GM21390 (cell line): Measurements from ENCODE around the gene KCNK4.

Experiments
- ATAC-seq: cut with Tn5 transposase; IDR thresholded peaks from one replicate; pipeline ENCODE4 v1.9.1; 2021; ENCODE audit not compliant: unreplicated experiment

The KCNK4 gene

DNA sequence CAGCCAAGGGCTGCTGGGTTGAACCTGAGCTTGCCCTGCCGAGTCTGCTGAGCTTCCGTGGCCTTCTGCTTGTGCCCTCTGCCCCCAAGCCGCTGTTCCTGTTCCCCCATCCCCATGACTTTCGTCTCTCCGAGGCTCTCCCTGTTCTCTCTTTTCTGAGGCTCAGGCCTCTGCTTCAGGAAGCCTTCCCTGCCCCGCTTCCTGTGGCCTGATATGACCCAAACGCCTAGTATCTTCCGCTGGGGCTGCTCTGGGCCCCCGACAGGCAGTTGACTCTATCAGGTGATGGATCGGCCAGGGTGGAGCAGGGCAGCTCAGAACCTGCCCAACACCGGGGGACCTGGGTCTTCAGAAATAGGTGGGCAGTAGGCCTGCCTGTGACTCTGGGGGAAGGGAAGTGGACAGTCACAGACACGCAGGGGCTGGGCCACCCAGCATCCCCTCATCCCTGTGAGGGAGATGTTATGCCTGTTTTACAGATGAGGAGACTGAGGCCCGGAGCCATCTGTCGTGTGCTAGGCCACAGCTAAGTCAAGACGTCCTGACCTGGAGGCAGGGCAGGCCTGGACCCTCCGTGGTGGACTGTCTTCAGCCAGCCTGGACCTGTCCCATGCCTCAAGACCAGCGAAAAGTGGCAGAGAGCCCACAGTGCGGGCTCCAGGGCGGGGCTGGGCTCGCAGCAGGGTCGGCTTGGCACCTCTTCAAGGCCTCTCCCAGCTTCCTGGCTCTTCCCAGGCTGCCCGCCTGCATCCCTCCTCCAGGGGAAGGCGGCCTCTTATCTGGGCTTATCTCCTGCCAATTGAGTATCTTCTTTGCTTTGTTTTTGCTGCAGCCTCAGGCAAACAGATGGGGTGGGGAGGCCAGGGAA is 22.8 kb upstream of the KCNK4 start:
- no peak for ATAC-seq

DNA sequence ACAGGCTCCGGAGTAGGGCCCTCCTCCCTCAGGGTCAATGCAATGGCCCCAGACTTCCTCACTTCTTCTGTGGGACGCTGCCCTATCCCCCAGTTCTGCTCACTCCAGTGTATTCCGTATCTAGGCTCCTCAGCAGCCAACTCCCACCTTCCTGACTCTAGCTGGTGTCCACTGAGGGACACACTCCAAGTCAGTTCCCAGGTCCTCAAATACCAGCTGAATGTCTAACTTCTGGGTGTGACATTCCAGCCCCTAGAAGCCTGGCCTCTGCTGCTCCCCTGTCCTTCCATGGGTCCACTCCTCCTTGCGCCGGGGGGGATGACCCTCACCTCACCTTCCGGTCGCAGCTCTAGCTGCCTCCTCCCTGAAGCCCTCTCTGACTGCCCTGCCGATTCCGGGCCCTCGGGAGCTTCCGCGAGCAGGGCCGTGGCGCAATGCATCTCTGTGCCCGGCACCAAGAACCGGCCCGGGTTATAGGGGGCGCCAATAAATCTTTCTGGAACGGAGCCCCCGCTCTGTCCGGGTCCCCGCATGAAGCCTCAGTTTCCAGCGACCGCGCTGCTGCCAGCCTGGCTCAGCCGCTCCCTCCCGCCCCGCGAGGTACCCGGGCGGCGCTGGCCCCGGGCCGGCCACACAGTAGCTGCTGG is 22.1 kb upstream of the KCNK4 start:
- ATAC-seq, result peak; percentile 11

DNA sequence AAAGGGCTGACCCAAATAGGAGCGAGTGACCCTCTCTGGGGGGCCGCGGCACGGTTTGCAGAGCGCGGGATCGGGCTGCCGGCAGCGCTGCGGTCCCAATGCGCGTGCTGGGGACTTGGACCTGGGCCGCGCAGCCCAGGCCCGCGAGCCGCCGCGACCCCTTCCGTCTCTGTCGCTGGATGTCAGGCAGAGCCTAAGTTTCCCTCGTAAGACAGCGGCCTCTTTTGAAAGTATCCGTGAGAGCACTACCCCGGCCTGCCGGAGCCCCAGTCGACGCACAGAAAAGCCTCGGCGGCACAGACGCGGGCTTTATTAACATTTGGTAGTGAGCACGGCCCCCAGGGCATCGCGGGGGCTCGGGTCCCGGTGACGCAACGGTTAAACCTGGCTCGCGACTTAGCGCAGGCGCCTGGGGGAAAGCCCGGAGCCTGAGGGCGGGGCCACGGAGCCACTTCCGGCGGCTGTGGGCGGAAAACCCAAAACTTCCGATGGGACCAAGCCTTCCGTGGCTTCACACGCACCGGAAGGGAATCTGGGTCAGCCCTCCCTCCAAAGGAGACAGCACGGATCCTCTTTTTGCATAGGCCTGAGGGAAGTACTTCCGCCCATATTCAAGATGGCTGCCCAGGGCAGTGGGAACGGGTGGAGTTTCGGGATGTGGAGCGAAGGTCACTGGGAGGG is 21.4 kb upstream of the KCNK4 start:
- peak; percentile 63 for ATAC-seq

GRCh38 chr11:64275031-64275800 is 15.9 kb upstream of the KCNK4 start:
- no peak for ATAC-seq

DNA sequence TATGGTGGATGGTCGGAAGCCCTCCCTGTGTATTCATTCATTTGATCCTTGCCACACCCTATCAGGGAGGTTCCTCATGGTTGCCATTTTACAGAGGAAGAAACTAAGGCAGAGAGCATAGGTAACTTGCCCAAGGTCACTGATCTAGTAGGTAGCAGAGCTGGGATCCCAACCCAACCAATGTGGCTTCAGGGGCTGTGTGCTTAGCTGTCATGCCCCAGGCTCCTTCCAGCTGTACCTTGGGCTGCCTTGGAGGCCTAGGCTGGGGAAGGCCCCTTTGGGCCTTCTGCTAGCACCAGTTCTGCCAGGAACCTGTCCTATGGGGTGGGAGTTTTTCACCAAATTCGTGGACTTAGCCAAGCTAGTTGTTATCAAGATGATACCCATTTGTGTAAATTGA is 15.3 kb upstream of the KCNK4 start:
- no peak for ATAC-seq

DNA sequence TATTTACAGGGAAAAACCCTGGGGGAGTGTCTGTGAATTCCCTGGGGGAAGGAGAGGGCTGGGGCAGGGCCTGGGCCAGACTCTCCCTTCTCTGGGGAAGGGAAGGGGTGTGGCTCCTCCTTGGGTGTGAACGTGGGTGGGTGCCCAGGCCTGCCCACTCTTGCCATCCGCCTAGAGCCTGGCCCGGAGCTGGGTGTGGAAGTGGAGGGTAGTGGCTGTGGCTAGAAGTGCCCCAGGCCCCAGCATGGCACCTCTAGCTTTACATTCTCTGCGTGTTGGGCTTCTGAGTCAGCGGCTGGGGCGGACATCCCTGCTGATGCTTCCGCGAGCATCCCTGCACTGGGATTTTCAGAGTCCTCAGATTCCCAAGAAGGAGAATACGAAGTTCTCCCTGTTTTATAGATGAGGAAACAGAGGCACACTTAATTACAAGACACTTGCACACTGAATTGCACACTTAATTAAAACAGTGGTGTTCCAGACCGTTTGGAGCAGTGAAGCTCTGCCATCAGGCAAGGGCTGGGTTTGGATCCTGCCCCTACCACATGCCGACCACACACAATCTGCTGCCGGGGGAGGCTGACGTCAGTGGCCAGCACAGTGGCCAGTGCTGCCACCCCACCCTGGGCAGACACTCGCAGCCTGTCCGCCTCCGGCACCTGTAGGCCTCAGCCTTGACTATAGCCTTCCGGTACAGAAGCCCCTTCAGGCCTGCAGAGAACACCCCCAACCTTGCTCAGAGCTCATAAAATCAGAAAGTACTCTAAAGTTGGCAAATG is 14.3 kb upstream of the KCNK4 start:
- no peak for ATAC-seq

GRCh38 chr11:64278576-64279190 is 12.4 kb upstream of the KCNK4 start:
- ATAC-seq, result no peak

DNA sequence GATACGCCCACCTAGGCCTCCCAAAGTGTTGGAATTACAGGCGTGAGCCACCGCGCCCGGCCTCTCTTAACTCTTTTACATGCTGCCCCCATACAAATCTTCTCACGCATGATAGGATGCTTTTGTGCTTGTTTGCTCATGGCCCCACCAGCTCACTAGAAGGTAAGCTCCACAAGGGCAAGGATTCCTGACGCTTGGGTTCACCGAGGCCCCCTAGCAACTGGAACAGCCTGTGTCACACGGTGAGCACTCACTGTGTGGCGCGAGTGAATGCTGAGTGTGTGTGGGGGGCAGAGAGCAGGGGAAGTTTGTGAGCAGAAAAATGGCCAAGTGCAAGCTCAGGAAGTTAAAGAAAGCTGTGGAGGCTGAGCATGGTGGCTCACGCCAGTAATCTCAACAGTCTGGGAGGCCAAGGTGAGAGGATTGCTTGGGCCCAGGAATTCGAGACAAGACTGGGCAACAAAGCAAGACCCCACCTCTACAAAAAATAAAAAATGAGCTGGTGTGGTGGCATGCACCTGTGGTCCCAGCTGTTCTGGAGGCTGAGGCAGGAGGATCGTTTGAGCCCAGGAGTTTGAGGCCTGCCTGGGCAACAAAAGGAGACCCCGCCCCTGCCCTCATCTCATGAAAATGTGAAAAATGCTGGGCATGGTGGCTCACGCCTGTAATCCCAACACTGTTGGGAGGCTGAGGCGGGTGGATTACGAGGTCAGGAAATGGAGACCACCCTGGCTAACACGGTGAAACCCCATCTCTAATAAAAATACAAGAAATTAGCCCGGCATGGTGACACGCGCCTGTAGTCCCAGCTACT is 8.9 kb upstream of the KCNK4 start:
- no peak for ATAC-seq

DNA sequence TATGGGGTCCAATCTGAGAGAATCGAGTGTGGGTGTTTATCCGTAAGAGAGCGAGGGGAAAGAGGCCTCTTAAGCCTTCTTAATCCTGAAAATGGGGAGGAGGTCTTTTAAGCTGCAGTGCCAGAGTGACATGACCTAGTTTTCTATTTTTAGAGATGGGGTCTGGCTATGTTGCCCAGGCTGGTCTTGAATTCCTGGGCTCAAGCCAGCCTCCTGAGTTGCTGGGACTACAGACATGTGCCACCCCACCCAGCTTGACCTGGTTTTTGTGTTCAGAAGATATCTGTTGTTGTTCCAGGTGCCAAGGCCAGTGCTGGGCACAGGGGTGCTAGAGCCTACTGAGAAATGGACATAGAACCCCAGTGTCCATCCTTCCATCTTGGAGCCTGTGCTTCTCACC is 8.0 kb upstream of the KCNK4 start:
- no peak for ATAC-seq

DNA sequence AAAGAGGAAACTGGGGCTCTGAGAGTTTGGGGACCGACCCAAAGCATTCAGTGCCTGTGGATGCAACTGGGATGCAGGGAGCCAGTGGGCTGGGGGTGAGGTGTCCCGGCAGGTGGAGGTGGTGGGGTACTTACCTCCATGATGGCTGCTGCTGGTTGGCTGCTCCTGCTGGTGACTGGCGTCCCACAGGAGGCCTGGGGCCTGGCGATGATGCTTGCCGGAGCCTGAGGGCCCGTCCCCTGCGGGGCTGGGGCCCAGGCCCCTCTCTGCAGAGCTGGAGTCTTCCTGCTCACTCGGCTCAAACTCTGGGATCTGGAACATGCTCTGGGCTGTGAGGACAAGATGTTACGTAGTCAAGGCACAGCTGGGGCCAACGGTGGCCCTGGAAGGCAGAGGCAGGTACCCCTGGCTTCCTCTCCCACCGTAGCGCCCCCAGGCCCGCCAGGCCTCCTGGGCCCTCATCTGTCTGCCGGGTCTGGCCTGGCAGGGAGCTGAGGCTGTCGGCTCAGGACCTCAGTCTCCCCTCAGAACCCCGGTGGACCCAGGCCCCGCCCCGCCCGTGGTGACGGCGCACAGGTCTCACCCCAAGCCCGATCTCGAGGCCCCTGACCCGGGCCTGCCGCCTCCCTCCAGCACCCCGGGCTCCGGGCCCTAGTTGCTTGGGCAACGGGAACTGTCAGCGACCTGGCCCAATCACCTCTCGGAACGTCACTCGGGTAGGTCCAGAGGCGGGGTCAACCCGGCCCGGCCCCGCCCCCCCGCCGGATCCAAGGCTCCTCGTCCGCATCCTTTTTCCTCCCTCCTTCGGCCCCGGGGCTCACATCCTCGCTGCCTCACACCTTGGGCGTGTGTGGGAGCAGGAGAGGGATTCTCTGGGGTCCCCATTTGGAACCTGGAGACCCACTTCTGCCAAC is 6.8 kb upstream of the KCNK4 start, which contains the start of gene BAD:
TSS of gene BAD (minus strand) at position 618 of the 914 bp plus-strand sequence. CDS start at position 321, 297 bp downstream.
- peak; percentile 69 for ATAC-seq

DNA sequence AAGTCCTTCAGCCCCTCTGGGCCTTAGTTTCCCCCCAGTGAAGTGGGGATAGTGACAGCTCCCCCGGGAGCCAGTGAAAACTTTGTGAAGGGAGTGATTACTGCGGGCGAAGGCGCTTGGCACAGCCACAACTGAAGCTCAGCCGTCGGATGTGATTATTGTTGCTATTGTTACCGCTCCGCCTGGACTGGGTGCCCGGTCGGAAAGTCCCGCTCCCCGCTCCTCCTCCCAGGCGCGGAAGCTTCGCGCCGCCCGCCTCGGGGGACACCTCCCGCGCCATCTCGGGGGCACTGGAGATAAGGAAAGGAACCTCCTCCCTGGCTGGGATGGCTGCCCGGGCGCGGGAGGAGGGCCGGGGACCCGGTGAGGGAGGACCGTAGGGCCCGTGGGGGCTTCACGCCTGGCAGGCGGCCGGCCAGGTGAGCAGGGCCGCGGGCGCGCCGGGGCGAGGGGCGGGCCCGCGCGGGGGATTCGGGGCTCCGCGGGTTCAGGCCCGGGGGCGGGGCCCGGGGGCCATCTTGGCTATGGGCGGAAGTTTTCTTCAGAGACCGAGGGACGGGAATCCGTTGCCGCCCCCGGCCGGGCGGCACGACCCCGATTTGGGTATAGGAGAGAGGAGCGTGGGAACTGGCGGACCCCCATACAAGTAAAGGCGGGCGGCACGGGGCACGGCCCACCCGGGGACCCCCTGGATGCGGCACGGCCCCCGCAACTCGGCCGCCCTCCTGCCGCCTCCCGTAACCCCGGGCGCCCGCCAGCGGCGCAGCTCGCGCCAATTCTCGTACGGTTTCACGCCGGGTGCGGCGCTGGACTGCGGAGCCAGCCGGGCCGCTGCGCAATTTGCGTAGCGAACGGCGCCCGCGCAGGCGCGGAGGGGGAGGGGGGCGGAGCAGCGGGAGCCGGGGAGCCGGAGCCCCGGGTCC is 5.9 kb upstream of the KCNK4 start, which contains the start of gene GPR137:
TSS of gene GPR137 (plus strand) at position 887 of the 923 bp plus-strand sequence. CDS start 677 bp downstream, outside the sequence.
- ATAC-seq, result peak; percentile 50

GRCh38 chr11:64285885-64286800 is 5.0 kb upstream of the KCNK4 start:
- no peak for ATAC-seq

DNA sequence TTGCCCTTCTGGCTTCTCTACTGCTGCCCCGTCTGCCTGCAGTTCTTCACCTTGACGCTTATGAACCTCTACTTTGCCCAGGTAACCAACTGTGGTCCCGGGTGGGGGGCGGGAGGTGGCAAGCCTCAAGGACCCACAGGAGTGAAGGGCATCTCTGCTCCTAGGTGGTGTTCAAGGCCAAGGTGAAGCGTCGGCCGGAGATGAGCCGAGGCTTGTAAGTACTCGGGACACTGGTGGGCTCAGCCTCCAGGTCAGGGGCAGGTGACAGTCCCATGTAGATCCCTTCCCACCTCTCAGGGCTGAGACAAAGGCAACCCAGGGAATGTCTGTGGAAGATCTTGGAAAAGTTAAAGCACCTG is 4.3 kb upstream of the KCNK4 start:
- ATAC-seq, result no peak

DNA sequence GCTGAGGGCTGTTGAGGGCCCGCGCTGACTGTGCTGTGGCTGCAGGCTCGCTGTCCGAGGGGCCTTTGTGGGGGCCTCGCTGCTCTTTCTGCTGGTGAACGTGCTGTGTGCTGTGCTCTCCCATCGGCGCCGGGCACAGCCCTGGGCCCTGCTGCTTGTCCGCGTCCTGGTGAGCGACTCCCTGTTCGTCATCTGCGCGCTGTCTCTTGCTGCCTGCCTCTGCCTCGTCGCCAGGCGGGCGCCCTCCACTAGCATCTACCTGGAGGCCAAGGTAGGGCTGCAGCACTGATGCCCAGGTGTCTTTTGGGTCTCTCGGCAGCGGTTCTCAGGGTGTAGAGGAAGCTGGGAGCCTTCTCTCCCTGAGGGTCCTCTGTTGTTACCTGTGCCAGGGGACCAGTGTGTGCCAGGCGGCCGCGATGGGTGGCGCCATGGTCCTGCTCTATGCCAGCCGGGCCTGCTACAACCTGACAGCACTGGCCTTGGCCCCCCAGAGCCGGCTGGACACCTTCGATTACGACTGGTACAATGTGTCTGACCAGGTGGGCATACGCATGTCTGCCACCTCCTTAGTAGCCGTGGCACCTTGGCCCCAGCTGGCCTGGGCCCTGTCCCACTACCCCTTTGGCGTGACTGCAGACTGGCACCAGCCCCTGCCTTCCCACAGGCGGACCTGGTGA is 3.3 kb upstream of the KCNK4 start:
- no peak for ATAC-seq

DNA sequence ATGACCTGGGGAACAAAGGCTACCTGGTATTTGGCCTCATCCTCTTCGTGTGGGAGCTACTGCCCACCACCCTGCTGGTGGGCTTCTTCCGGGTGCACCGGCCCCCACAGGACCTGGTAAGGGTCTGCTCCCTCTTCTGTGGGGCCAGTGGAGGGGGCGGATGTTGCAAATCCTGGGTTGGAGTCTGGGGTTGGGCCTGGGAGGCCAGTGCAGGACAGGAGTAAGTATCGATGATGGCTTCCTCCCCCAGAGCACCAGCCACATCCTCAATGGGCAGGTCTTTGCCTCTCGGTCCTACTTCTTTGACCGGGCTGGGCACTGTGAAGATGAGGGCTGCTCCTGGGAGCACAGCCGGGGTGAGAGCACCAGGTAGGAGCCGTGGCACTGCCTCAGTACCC is 2.8 kb upstream of the KCNK4 start:
- ATAC-seq, result no peak
